Measurements from ENCODE around the gene DENND6B. TPM values are rescaled to one million over a fixed set of nuclear protein-coding genes. Genes with fewer than 3 reads are reported as not detected.

DENND6B gene
- total RNA-seq, 1 donor from 2014 or later = 2.2 TPM

DNA sequence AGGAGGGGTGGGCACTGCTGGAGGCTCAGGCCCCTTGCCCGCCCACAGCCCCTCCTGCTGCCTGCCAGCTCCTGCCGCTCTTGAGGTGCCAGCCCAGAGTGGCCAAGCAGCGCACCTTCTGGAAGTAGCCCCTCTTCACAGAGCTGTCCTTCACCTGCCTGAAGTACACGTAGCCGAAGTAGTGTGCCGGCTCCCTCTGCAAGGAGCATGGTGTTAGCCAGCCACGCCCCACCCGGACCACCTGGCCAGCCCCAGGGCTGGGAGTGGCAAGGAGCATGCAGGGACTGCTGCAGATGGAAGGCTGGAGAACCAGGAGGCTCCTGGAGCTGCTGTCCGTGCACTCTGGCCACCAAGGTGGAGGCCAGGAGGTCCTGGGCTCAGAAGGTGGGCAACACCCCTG is 9.6 kb downstream of the DENND6B start:
- H3K4me1 Mint-ChIP-seq (ENCODE audit: low read depth) = peaks cover 8% of the 10 kb centered on the region
- intact Hi-C loops (cut with micrococcal nuclease) = no loop called here
- H3K4me3 Mint-ChIP-seq = no peak overlapping the region
- H3K27ac Mint-ChIP-seq = no peak overlapping the region
- H3K9me3 Mint-ChIP-seq = no peaks in the 10 kb centered on the region
- H3K36me3 Mint-ChIP-seq (ENCODE audit: low read depth) = no peaks in the 10 kb centered on the region
- peaks cover 2% of the 10 kb centered on the region for H3K27me3 Mint-ChIP-seq (ENCODE audit: insufficient read depth)
- DNase-seq (ENCODE audit: low spot score) = no peak

DNA sequence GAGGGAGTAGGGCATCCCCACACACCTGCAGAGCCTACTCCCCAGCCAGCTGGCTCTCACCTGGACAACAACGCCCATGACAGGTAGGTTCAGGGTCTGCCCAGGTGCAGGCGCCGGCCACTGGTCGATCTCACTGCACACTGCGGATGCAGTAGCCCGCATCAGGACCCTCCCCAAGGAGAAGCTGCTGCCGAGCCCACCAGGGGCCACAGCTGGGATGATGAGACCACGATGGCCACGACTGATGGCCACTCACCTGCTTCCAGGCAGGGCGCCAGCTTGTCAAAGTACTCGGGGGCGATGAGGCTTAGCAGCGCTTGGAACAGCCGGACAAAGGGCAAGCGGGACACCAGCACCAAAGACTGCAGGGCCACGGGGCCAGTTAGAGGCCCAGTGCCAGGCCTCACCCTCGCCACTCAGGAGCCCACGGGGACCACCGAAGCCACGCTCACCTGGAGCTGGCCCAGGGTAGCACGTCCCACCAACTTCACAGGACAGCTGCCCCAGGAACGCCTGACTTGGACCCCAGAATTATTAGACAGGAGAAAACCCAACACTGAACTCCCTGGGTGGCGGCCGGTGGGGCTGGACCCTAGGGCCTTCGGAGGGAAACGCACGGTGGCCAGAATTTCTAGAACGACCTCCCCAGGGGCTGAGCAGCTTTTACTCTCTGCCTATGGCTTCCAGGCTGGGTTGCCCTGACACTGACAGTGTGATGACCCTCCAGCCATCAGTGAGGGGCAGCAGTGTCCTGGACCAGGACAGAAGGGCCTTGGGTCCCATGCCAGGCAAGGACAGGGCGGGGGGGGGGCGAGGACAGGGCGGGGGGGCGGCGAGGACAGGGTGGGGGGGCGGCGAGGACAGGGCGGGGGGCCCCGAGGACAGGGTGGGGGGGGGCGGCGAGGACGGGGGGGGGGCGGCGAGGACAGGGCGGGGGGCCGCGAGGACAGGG is 10.4 kb downstream of the DENND6B start:
- Mint-ChIP-seq H3K9me3 (no peaks in the 10 kb centered on the region), H3K27ac (no peak overlapping the region), H3K27me3 (ENCODE audit: insufficient read depth) (peaks cover 2% of the 10 kb centered on the region), H3K36me3 (ENCODE audit: low read depth) (no peaks in the 10 kb centered on the region), H3K4me1 (ENCODE audit: low read depth) (peaks cover 8% of the 10 kb centered on the region), H3K4me3 (no peak overlapping the region)
- DNase-seq (ENCODE audit: low spot score) = no peak
- intact Hi-C loops (cut with micrococcal nuclease) = no loop called here

DNA sequence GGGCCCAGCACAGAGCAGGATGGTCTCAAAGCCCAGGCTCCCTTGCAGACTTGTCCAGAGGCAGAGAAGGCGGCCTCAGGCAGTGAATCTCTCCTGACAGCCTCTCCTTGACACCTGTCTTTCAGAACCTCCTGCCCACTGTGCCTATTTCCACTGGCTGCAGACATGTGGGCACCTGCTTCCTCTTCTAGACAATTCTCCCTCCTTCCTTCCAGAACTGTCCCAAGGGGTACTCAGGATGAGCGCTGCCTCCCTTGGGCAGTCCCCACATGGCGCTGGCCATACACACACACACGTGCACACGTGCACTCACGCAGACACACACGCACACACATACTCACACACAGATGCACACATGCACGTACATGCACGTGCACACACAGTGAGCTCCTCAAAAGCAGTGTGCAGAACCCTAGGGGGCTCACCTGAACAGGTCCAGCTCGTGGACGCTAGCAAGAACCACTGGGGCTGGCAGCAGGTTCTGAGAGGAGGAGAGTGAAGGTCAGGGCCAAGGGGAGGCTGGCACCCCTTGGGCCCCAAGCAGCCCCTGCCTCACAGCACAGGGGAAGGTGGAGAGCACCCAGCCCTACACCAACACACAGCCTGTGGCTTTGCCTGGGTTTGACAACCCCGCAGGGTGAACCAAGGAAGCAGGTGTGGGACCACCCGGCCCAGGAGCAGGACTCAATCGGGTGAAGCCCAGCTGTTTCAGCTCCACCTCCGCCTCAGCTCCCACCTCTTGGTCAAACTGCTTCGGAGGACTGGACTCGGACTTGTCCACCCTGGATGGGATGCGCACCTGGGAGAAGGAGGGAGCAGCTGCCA is 11.3 kb downstream of the DENND6B start:
- H3K4me1 Mint-ChIP-seq (ENCODE audit: low read depth) = peaks cover 8% of the 10 kb centered on the region
- peaks cover 2% of the 10 kb centered on the region for H3K27me3 Mint-ChIP-seq (ENCODE audit: insufficient read depth)
- H3K4me3 Mint-ChIP-seq = peak overlapping the region; percentile 16
- H3K9me3 Mint-ChIP-seq = no peaks in the 10 kb centered on the region
- intact Hi-C loops (cut with micrococcal nuclease) = no loop called here
- no peaks in the 10 kb centered on the region for H3K36me3 Mint-ChIP-seq (ENCODE audit: low read depth)
- H3K27ac Mint-ChIP-seq = peak overlapping the region; percentile 18
- no peak for DNase-seq (ENCODE audit: low spot score)

- H3K27me3 Mint-ChIP-seq (ENCODE audit: insufficient read depth) = peaks cover 2% of the 10 kb centered on the region
- no peaks in the 10 kb centered on the region for H3K36me3 Mint-ChIP-seq (ENCODE audit: low read depth)
- no peaks in the 10 kb centered on the region for H3K9me3 Mint-ChIP-seq
- peak; percentile 69 for DNase-seq (ENCODE audit: low spot score)
- H3K4me1 Mint-ChIP-seq (ENCODE audit: low read depth) = peaks cover 8% of the 10 kb centered on the region
- H3K27ac Mint-ChIP-seq = peak overlapping the region; percentile 86
- peak overlapping the region; percentile 75 for H3K4me3 Mint-ChIP-seq
- intact Hi-C loops (cut with micrococcal nuclease) = loop anchor here (1.0 kb wide), 1 partner anchor 161 kb away; the partner anchor contains the start of gene SBF1
Measured at GRCh38 chr22:50314455-50315288, 12.1 kb downstream of the DENND6B start.

- no peaks in the 10 kb centered on the region for H3K9me3 Mint-ChIP-seq
- no peaks in the 10 kb centered on the region for H3K36me3 Mint-ChIP-seq (ENCODE audit: low read depth)
- peaks cover 5% of the 10 kb centered on the region for H3K27me3 Mint-ChIP-seq (ENCODE audit: insufficient read depth)
- intact Hi-C loops (cut with micrococcal nuclease) = loop anchor here (1.0 kb wide), 1 partner anchor 161 kb away; the partner anchor contains the start of gene SBF1
- peaks cover 8% of the 10 kb centered on the region for H3K4me1 Mint-ChIP-seq (ENCODE audit: low read depth)
- peak overlapping the region; percentile 75 for H3K4me3 Mint-ChIP-seq
- peak overlapping the region; percentile 86 for H3K27ac Mint-ChIP-seq
- no peak for DNase-seq (ENCODE audit: low spot score)
Measured at GRCh38 chr22:50314081-50314454, 12.7 kb downstream of the DENND6B start.

DNA sequence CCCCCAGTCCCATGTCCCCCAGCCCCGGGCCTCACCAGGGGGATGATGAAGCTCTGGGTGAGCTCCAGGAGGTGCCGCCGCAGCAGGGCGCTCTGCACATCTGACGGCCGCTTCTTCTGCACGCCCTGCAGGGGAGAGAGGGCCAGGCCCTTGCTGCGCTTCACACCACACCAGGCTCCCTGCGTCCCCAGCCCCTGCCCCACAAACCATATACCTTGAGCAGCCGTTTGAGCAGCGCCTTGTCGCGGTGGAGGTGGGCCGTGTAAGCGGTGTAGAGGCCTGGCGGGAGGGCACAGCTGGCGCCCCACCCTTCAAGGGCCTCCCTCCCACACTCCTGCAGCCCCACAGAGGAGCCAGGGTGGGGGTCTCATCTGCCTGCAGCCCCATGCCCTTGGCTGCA is 13.2 kb downstream of the DENND6B start:
- peaks cover 7% of the 10 kb centered on the region for H3K27me3 Mint-ChIP-seq (ENCODE audit: insufficient read depth)
- no peak overlapping the region for H3K27ac Mint-ChIP-seq
- H3K36me3 Mint-ChIP-seq (ENCODE audit: low read depth) = no peaks in the 10 kb centered on the region
- H3K4me3 Mint-ChIP-seq = peak overlapping the region; percentile 75
- DNase-seq (ENCODE audit: low spot score) = no peak
- H3K4me1 Mint-ChIP-seq (ENCODE audit: low read depth) = peaks cover 8% of the 10 kb centered on the region
- intact Hi-C loops (cut with micrococcal nuclease) = no loop called here
- H3K9me3 Mint-ChIP-seq = no peaks in the 10 kb centered on the region

GRCh38 chr22:50313021-50313420 is 13.8 kb downstream of the DENND6B start:
- H3K4me3 Mint-ChIP-seq = no peak overlapping the region
- no peak overlapping the region for H3K27ac Mint-ChIP-seq
- intact Hi-C loops (cut with micrococcal nuclease) = no loop called here
- peaks cover 7% of the 10 kb centered on the region for H3K27me3 Mint-ChIP-seq (ENCODE audit: insufficient read depth)
- H3K9me3 Mint-ChIP-seq = no peaks in the 10 kb centered on the region
- peaks cover 8% of the 10 kb centered on the region for H3K4me1 Mint-ChIP-seq (ENCODE audit: low read depth)
- H3K36me3 Mint-ChIP-seq (ENCODE audit: low read depth) = no peaks in the 10 kb centered on the region
- DNase-seq (ENCODE audit: low spot score) = no peak

- Mint-ChIP-seq H3K27ac (no peak overlapping the region), H3K4me1 (ENCODE audit: low read depth) (peaks cover 8% of the 10 kb centered on the region), H3K27me3 (ENCODE audit: insufficient read depth) (peaks cover 7% of the 10 kb centered on the region), H3K9me3 (no peaks in the 10 kb centered on the region), H3K4me3 (no peak overlapping the region), H3K36me3 (ENCODE audit: low read depth) (no peaks in the 10 kb centered on the region)
- intact Hi-C loops (cut with micrococcal nuclease) = no loop called here
- no peak for DNase-seq (ENCODE audit: low spot score)
Measured at GRCh38 chr22:50312371-50312770, 14.4 kb downstream of the DENND6B start.

- DNase-seq (ENCODE audit: low spot score) = no peak
- Mint-ChIP-seq H3K36me3 (ENCODE audit: low read depth) (no peaks in the 10 kb centered on the region), H3K27ac (no peak overlapping the region), H3K4me3 (no peak overlapping the region), H3K9me3 (no peaks in the 10 kb centered on the region), H3K27me3 (ENCODE audit: insufficient read depth) (peaks cover 7% of the 10 kb centered on the region), H3K4me1 (ENCODE audit: low read depth) (peaks cover 8% of the 10 kb centered on the region)
- intact Hi-C loops (cut with micrococcal nuclease) = no loop called here
Measured at GRCh38 chr22:50311606-50312351, 15.0 kb downstream of the DENND6B start.

GRCh38 chr22:50310949-50311444 is 15.8 kb downstream of the DENND6B start:
- no peaks in the 10 kb centered on the region for H3K36me3 Mint-ChIP-seq (ENCODE audit: low read depth)
- no peak overlapping the region for H3K27ac Mint-ChIP-seq
- intact Hi-C loops (cut with micrococcal nuclease) = no loop called here
- H3K4me1 Mint-ChIP-seq (ENCODE audit: low read depth) = peaks cover 12% of the 10 kb centered on the region
- H3K4me3 Mint-ChIP-seq = no peak overlapping the region
- H3K27me3 Mint-ChIP-seq (ENCODE audit: insufficient read depth) = peaks cover 7% of the 10 kb centered on the region
- no peaks in the 10 kb centered on the region for H3K9me3 Mint-ChIP-seq
- no peak for DNase-seq (ENCODE audit: low spot score)

DNA sequence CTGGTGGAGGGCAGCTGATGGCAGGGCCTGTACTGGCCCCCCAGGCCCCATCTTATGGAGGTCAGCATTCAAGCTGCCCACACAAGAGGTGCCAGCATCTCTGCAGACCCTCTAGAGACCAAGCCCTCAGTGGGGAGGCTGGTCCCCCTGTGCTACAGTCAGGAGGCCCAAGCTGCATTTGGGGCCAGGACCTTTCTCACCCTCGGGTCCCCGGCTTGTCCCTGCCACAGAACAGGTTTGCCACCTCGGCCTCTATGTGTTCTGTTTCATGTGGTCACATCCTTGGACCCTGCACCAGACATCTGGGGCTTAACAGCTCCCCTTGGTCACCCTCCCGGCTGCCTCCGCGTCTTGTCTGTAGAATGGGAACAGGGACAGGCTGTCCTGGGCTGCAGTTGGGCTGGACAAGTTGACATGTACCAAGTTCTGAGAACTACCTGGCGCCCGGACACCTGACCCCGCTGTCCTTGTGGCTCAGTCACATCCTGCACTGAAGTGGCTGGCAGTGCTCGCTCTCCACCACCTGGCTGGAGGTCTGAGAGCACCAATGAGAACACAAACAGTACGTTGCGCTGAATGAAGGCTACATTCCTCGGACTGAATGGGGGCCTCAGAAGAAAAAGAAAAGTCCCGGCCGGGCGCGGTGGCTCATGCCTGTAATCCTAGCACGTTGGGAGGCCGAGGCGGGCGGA is 16.6 kb downstream of the DENND6B start:
- Mint-ChIP-seq H3K27ac (no peak overlapping the region), H3K4me1 (ENCODE audit: low read depth) (peaks cover 14% of the 10 kb centered on the region), H3K4me3 (no peak overlapping the region), H3K9me3 (no peaks in the 10 kb centered on the region), H3K27me3 (ENCODE audit: insufficient read depth) (peaks cover 9% of the 10 kb centered on the region), H3K36me3 (ENCODE audit: low read depth) (no peaks in the 10 kb centered on the region)
- intact Hi-C loops (cut with micrococcal nuclease) = no loop called here
- DNase-seq (ENCODE audit: low spot score) = no peak
